Mammary epithelial cell (primary cell): ENCODE data around the gene PTGES.

Experiments
- CTCF ChIP-seq, 2 donors: IDR thresholded peaks in 1 of 2; conservative IDR thresholded peaks in 1 of 2; 2 replicates each; pipeline ENCODE4 v1.5.1; 2011 to 2012; ENCODE audit warnings: inconsistent platforms in 2 of 2, low read length in 2 of 2, mild to moderate bottlenecking in 2 of 2, control low read depth in 1 of 2, low read depth in 1 of 2; ENCODE audit not compliant: insufficient read depth in 1 of 2; ENCODE audit errors: extremely low read depth in 1 of 2
- EZH2 ChIP-seq: IDR thresholded peaks from 2 replicates; pipeline ENCODE4 v1.6.1; 2012; ENCODE audit warnings: low read length, inconsistent platforms, borderline replicate concordance

GRCh38 chr9:129748249-129748648 is 4.6 kb downstream of the PTGES start:
- TF ChIP-seq CTCF (conservative IDR thresholded peaks at IDR 0.05 in 1 of 2, IDR thresholded peaks at IDR 0.05 in 1 of 2; ENCODE audit: extremely low read depth in 1 of 2, insufficient read depth in 1 of 2, low read depth in 1 of 2, low read length in 2 of 2) (no peak), EZH2 (no peak)
